ENCODE data around the gene PCDH9.

PCDH9 gene

DNA sequence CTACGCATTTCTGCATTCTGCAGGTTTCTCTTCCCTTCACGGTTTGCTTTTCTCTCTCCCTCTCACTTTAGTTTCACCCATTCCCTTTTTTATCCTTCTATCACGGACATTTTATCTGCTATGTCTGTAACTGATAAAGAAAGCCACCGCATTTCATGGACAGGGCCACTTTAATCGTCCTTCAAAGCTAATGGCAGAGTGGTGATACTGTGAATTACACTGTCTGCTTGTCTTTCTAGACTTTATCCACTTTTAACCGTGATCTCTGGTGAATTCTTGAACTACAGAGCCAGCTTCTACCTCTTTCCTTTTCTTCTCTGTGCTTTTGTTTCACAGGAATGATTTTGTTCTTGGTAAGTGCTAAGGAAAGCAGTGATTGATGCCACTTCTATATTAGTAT, 760.4 kb downstream of the PCDH9 start:
- DNase-seq (ENCODE audit: low read depth in 3 of 3): no peak

DNA sequence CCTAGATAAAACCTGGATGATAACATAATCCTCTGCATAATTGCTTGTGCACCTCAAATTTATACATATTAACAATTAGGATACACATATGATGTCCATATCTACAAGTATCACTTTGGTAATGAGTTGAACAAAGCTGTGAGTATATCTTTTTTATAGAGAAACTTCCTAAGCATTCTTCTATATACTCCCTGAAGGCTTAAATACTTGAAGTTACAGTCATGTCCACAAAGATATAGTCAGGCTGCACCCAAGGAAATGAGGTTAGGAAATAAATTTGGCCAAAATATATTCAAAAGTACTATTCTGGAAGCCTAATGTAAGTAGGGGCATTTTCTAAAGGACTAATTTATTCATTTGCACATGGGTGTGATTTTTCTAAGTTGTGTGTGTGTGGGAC, 761.5 kb downstream of the PCDH9 start:
- no peak for DNase-seq (ENCODE audit: low read depth in 3 of 3)

GRCh38 chr13:66462187-66462586, 767.9 kb downstream of the PCDH9 start:
- no peak for DNase-seq (ENCODE audit: low read depth in 3 of 3)

- DNase-seq (ENCODE audit: low read depth in 3 of 3): no peak
Measured at GRCh38 chr13:66461021-66461420, 769.1 kb downstream of the PCDH9 start.

DNA sequence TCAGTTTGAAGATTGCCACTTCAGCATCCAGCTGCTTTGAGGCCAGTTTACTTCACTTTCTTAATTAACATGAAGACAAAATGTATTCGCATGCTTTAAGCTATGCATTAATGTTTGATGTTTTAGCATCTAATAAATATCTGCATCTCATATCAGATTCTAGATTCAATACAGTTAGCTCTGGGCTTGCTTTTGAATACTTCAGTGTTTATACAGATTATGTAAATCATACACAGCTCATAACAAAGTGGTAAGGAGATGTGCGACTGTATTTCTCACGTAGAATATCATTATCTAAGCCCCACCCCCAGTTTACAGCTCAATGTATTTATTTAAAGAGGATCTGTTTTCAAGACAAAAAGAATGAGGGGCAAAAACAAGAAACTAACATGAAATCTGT, 770.5 kb downstream of the PCDH9 start:
- no peak for DNase-seq (ENCODE audit: low read depth in 3 of 3)

DNA sequence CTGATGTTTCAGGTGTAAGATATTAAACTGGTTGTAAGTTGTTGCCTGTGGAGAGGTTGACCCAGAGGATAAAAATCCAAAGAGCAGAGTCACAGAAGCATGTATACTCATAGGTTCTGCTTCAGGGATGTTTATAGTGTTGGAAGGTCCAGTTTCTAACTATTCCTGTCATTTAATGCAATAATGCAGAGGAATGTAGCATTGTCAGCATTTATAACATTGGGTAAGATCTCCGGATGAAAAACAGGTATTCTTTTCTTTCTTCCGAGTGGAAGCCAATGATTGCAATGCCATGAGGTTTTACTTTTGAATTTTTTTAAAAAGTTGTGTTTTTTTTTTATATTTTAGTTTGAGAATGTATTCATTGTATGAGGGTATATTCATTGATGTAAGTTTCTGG, 771.0 kb downstream of the PCDH9 start:
- no peak for DNase-seq (ENCODE audit: low read depth in 3 of 3)

- no peak for DNase-seq (ENCODE audit: low read depth in 3 of 3)
Measured at GRCh38 chr13:66446413-66446812, 783.7 kb downstream of the PCDH9 start.

DNA sequence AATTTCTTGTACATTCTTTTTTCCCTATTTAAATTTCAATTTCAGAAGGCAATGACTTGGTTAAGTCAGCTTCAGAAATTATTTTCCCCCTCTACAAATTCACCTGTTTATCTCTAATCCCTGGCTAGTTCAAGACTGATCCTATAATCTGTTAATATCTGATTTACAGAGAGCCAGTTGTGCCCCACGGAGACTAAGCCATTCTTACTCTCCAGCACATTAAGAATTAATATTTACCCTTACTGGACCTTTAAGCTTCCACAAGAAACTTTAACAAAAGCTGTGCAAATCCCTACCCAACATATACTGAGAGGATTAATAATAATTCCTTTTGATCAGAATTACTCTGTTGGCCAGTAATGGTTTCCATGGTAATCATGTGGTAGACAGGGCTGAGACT, 786.2 kb downstream of the PCDH9 start:
- DNase-seq (ENCODE audit: low read depth in 3 of 3): no peak

DNA sequence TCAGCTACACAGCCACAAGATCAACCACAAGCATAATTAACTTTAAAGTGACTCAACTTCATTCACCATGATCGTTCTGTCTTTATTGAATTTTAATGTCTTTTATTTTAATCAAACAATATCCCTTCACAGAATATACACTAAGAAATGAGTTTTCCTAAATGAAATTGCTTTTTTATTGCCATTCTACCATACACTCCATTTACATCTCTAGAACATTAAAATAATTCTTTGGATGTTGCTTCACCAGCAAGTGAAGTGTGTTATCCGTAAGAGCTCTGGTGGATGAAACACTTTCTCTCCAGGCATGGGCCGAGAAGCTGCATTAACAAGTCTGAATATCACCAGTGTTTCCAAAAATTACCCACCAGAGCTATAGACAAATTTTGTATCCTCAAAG, 789.2 kb downstream of the PCDH9 start:
- DNase-seq (ENCODE audit: low read depth in 3 of 3): no peak

GRCh38 chr13:66430728-66431127, 799.4 kb downstream of the PCDH9 start:
- DNase-seq (ENCODE audit: low read depth in 3 of 3): no peak

DNA sequence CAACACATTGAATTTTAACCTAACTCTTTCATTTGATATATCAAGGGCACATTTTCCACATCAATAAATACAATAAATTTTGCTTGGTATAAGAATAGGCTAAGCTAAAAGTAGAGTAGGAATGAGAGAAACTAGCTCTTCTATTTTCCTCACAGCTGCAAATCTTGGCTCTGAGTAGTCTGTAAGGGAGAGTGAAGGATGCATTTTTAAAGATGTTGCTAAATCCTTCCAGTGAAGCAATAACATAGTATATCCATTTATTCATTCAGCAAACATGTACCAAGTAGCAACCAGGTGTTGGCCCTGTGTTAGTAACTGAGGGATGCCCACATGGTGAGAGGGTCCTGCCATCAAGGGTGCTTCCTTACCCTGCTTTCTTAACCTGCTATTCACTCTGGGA, 799.9 kb downstream of the PCDH9 start:
- DNase-seq (ENCODE audit: low read depth in 3 of 3): no peak

GRCh38 chr13:66429156-66429555, 801.0 kb downstream of the PCDH9 start:
- DNase-seq (ENCODE audit: low read depth in 3 of 3): no peak

GRCh38 chr13:66427458-66427861, 802.7 kb downstream of the PCDH9 start:
- no peak for DNase-seq (ENCODE audit: low read depth in 3 of 3)

- DNase-seq (ENCODE audit: low read depth in 3 of 3): no peak
Measured at GRCh38 chr13:66425741-66426140, 804.4 kb downstream of the PCDH9 start.

GRCh38 chr13:66424422-66424821, 805.7 kb downstream of the PCDH9 start:
- no peak for DNase-seq (ENCODE audit: low read depth in 3 of 3)

GRCh38 chr13:66415444-66415843, 814.7 kb downstream of the PCDH9 start:
- no peak for DNase-seq (ENCODE audit: low read depth in 3 of 3)

GRCh38 chr13:66414066-66414800, 815.9 kb downstream of the PCDH9 start:
- DNase-seq (ENCODE audit: low read depth in 3 of 3): no peak

DNA sequence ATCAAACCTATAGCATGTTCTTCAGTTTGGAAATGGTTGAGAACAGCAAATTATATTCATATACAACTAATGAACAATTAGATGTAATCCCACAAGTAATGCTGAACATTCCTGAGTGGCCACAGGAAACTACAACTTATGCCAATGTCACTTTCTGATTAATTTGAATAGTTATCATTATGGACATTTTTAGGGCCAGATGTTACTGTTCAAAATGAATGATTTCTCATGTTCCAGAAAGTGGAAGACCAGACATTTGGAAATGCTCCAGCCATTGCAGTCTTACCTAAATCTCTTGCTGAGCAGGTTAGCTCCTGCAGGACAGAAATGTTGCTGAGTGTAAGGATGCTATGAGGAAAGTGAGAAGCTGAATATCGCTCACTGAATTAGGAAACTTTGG, 819.8 kb downstream of the PCDH9 start:
- no peak for DNase-seq (ENCODE audit: low read depth in 3 of 3)

- DNase-seq (ENCODE audit: low read depth in 3 of 3): no peak
Measured at GRCh38 chr13:66409542-66409941, 820.6 kb downstream of the PCDH9 start.

- no peak for DNase-seq (ENCODE audit: low read depth in 3 of 3)
Measured at GRCh38 chr13:66407128-66407527, 823.0 kb downstream of the PCDH9 start.

GRCh38 chr13:66405908-66406802, 824.0 kb downstream of the PCDH9 start:
- no peak for DNase-seq (ENCODE audit: low read depth in 3 of 3)

GRCh38 chr13:66402546-66402945, 827.6 kb downstream of the PCDH9 start:
- DNase-seq (ENCODE audit: low read depth in 3 of 3): no peak

DNA sequence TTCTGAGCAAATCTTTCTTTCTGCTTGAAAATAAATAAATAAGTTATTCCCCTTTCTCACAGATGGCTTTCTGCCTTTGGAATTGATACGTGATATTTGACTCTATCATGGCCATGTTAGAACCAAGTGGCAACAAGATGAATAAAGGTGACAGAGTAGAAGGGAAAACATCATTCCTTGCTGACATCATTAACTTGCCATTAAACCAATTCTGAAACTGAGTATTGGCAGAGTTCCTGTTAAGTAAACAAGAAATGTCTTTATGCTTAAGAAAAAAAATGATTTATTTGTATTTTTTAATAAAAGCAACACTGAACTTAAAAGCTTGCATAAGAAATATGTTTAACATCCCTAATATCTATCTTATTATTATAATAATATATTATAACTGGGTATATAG, 828.1 kb downstream of the PCDH9 start:
- DNase-seq (ENCODE audit: low read depth in 3 of 3): no peak
